IMR-90 (cell line): Measurements from ENCODE around the gene PATE1. TPM values are rescaled to one million over a fixed set of nuclear protein-coding genes. Genes with fewer than 3 reads are reported as not detected.

ENCODE experiments used
- ATAC-seq: fragments of 200-7000 bp; cut with Tn5 transposase; 2 replicates; pipeline ENCODE4 v1.9.1; 2020; ENCODE audit warnings: low read depth, mild to moderate bottlenecking, moderate library complexity
- BruUV-seq: library from RNA; stranded (reverse); fragments of 400-500 nt; replicated peaks from 2 replicates; lab custom pipeline; 2021; lab: Mats Ljungman, UMichigan
- CTCF ChIA-PET: fragments of 300-600 bp; formaldehyde crosslinking; extraction: SDS; loops from one replicate; lab custom pipeline; 2021; ENCODE audit warnings: antibody characterized with exemption; lab: Yijun Ruan, JAX
- POLR2A ChIA-PET: fragments of 300-600 bp; sonication (Branson Sonifier 250); formaldehyde crosslinking; loops from one replicate; lab custom pipeline; 2022; ENCODE audit warnings: antibody characterized with exemption; ENCODE audit not compliant: unreplicated experiment; lab: Charles Lee
- DNase-seq: peaks from one replicate; pipeline ENCODE4 v3.0.0; 2013
- H2AFZ ChIP-seq: replicated peaks from 2 replicates; pipeline ENCODE3; 2013; ENCODE audit warnings: low read length, mild to moderate bottlenecking; ENCODE audit not compliant: poor library complexity
- H2AK5ac ChIP-seq: 2 replicates; pipeline ENCODE4 v1.6.1; 2013; ENCODE audit warnings: low read depth, low read length, inconsistent platforms
- H2AK9ac ChIP-seq: replicated peaks from 2 replicates; pipeline ENCODE3; 2013; ENCODE audit warnings: mild to moderate bottlenecking, low read depth, low read length, moderate library complexity; ENCODE audit not compliant: poor library complexity
- H2BK120ac ChIP-seq: 2 replicates; pipeline ENCODE4 v1.6.1; 2013; ENCODE audit warnings: low read depth, low read length, inconsistent platforms
- H2BK15ac ChIP-seq: 3 replicates; pipeline ENCODE4 v1.6.1; 2013; ENCODE audit warnings: low read depth, low read length, inconsistent platforms
- H2BK20ac ChIP-seq: 2 replicates; pipeline ENCODE4 v1.6.1; 2013; ENCODE audit warnings: low read depth, mild to moderate bottlenecking, inconsistent platforms, low read length, moderate library complexity
- H2BK5ac ChIP-seq: 2 replicates; pipeline ENCODE4 v1.6.1; 2013; ENCODE audit warnings: mild to moderate bottlenecking, low read depth, low read length, inconsistent platforms; ENCODE audit not compliant: poor library complexity, severe bottlenecking
- H3K14ac ChIP-seq: replicated peaks from 2 replicates; pipeline ENCODE4 v1.6.1; 2013; ENCODE audit warnings: low read depth, low read length, inconsistent platforms
- H3K18ac ChIP-seq: 2 replicates; pipeline ENCODE4 v1.6.1; 2013; ENCODE audit warnings: low read depth, low read length, control low read depth
- H3K23ac ChIP-seq: 2 replicates; pipeline ENCODE4 v1.6.1; 2013; ENCODE audit warnings: low read depth, low read length, inconsistent platforms
- H3K27ac ChIP-seq: 2 replicates; pipeline ENCODE4 v1.5.1; 2013; ENCODE audit warnings: mild to moderate bottlenecking, control low read depth, low read length; ENCODE audit not compliant: insufficient read depth
- H3K27me3 ChIP-seq: 2 replicates; pipeline ENCODE4 v1.6.1; 2013; ENCODE audit warnings: low read length; ENCODE audit not compliant: control insufficient read depth, insufficient read depth
- H3K36me3 ChIP-seq: 2 replicates; pipeline ENCODE4 v1.6.1; 2013; ENCODE audit warnings: low read length, mixed read lengths; ENCODE audit not compliant: control insufficient read depth, insufficient read depth
- H3K4ac ChIP-seq: 2 replicates; pipeline ENCODE4 v1.6.1; 2013; ENCODE audit warnings: low read depth, low read length, inconsistent platforms
- H3K4me1 ChIP-seq: 2 replicates; pipeline ENCODE4 v1.6.1; 2013; ENCODE audit warnings: low read length, mixed read lengths; ENCODE audit not compliant: control insufficient read depth, insufficient read depth
- H3K4me2 ChIP-seq: 2 replicates; pipeline ENCODE4 v1.6.1; 2013; ENCODE audit warnings: low read depth, mild to moderate bottlenecking, control low read depth, low read length, moderate library complexity
- H3K4me3 ChIP-seq: 2 replicates; pipeline ENCODE4 v1.5.1; 2013; ENCODE audit warnings: low read depth, mild to moderate bottlenecking, control low read depth, low read length, moderate library complexity; ENCODE audit not compliant: insufficient read depth
- H3K56ac ChIP-seq: 2 replicates; pipeline ENCODE4 v1.6.1; 2013; ENCODE audit warnings: low read length, inconsistent platforms; ENCODE audit not compliant: insufficient read depth; ENCODE audit errors: extremely low read depth
- H3K79me1 ChIP-seq, 2 experiments: 2 replicates each; pipeline ENCODE4 v1.6.1; 2013; ENCODE audit warnings: low read length in 2 of 2, inconsistent platforms in 1 of 2, low read depth in 1 of 2
- H3K9ac ChIP-seq: 2 replicates; pipeline ENCODE4 v1.6.1; 2013; ENCODE audit warnings: low read depth, low read length, control low read depth
- H3K9me1 ChIP-seq: 2 replicates; pipeline ENCODE4 v1.6.1; 2013; ENCODE audit warnings: low read length, inconsistent platforms; ENCODE audit not compliant: insufficient read depth
- H3K9me3 ChIP-seq: 2 replicates; pipeline ENCODE4 v1.6.1; 2013; ENCODE audit warnings: low read length; ENCODE audit not compliant: control insufficient read depth, insufficient read depth
- H4K20me1 ChIP-seq: 2 replicates; pipeline ENCODE4 v1.6.1; 2013; ENCODE audit warnings: low read length, inconsistent platforms; ENCODE audit not compliant: insufficient read depth
- H4K5ac ChIP-seq: 2 replicates; pipeline ENCODE4 v1.6.1; 2013; ENCODE audit warnings: mild to moderate bottlenecking, low read depth, low read length, control low read depth
- H4K8ac ChIP-seq, 2 experiments: 2 replicates each; pipeline ENCODE4 v1.6.1; 2013; ENCODE audit warnings: low read depth in 2 of 2, low read length in 2 of 2, control low read depth in 1 of 2, inconsistent platforms in 1 of 2
- H4K91ac ChIP-seq: 2 replicates; pipeline ENCODE4 v1.6.1; 2013; ENCODE audit warnings: low read depth, low read length, inconsistent platforms; ENCODE audit not compliant: insufficient read depth
- CEBPB ChIP-seq: IDR thresholded peaks from 2 replicates; pipeline ENCODE4 v1.6.1; 2012; ENCODE audit warnings: low read depth, low read length, improper control_type of control experiment
- CHD1 ChIP-seq: IDR thresholded peaks from 2 replicates; pipeline ENCODE4 v1.6.1; 2012; ENCODE audit warnings: low read depth, low read length, improper control_type of control experiment
- CTCF ChIP-seq: conservative IDR thresholded peaks from 2 replicates; pipeline ENCODE4 v1.5.1; 2012; ENCODE audit warnings: mild to moderate bottlenecking, low read depth, low read length, improper control_type of control experiment
- ELK1 ChIP-seq: fragments of 150-350 bp; IDR thresholded peaks from 2 replicates; pipeline ENCODE4 v1.6.1; 2016; ENCODE audit warnings: low read depth, mild to moderate bottlenecking, low read length, moderate library complexity, borderline replicate concordance
- MAFK ChIP-seq: IDR thresholded peaks from 2 replicates; pipeline ENCODE4 v1.6.1; 2012; ENCODE audit warnings: low read depth, low read length, improper control_type of control experiment
- MAZ ChIP-seq: IDR thresholded peaks from 2 replicates; pipeline ENCODE4 v1.6.1; 2012; ENCODE audit warnings: low read depth, mild to moderate bottlenecking, low read length, improper control_type of control experiment, moderate library complexity, borderline replicate concordance
- MXI1 ChIP-seq: IDR thresholded peaks from 2 replicates; pipeline ENCODE4 v1.6.1; 2012; ENCODE audit warnings: low read depth, mild to moderate bottlenecking, low read length, moderate library complexity, borderline replicate concordance
- NFE2L2 ChIP-seq: fragments of 150-350 bp; IDR thresholded peaks from 2 replicates; pipeline ENCODE4 v1.6.1; 2016; ENCODE audit warnings: low read depth, mild to moderate bottlenecking, low read length
- POLR2A ChIP-seq: IDR thresholded peaks from 2 replicates; pipeline ENCODE4 v1.6.1; 2012; ENCODE audit warnings: mild to moderate bottlenecking, low read depth, low read length
- RAD21 ChIP-seq: IDR thresholded peaks from 2 replicates; pipeline ENCODE4 v1.6.1; 2012; ENCODE audit warnings: low read length, improper control_type of control experiment
- RCOR1 ChIP-seq: IDR thresholded peaks from 2 replicates; pipeline ENCODE4 v1.6.1; 2012; ENCODE audit warnings: mild to moderate bottlenecking, low read length, improper control_type of control experiment; ENCODE audit not compliant: insufficient replicate concordance
- RFX5 ChIP-seq: IDR thresholded peaks from 2 replicates; pipeline ENCODE4 v1.8.0; 2012; ENCODE audit warnings: low read depth, mild to moderate bottlenecking, low read length, moderate library complexity
- SMC3 ChIP-seq: fragments of 150-350 bp; IDR thresholded peaks from 2 replicates; pipeline ENCODE4 v1.6.1; 2016; ENCODE audit warnings: low read depth, mild to moderate bottlenecking, antibody characterized with exemption, low read length, moderate library complexity
- USF2 ChIP-seq: fragments of 150-350 bp; IDR thresholded peaks from 2 replicates; pipeline ENCODE4 v1.6.1; 2017; ENCODE audit warnings: mild to moderate bottlenecking, antibody characterized with exemption, low read length, low read depth
- WGBS, 2 experiments: methylation state at CpG; one replicate each; pipeline versions ENCODE4 v1.1.5 to v1.1.7; 2013; ENCODE audit warnings: missing lambda C conversion rate in 2 of 2; ENCODE audit not compliant: insufficient read length in 1 of 2; ENCODE audit errors: extremely low coverage in 2 of 2; 5-methylcytosine and 5-hydroxymethylcytosine counted together
- dilution Hi-C: fragments of 300-500 bp; cut with HindIII; formaldehyde crosslinking; loops from one replicate; pipeline ENCODE4 v1.14.3; 2018; ENCODE audit warnings: low sequenced_read_pairs; ENCODE audit not compliant: unreplicated experiment
- in situ Hi-C: fragments of 300-500 bp; cut with MboI; formaldehyde crosslinking; loops from 3 replicates; pipeline ENCODE4 v1.14.3; 2019; ENCODE audit warnings: low sequenced_read_pairs, inconsistent platforms, mixed read lengths
- intact Hi-C: fragments of 100-400 bp; cut with micrococcal nuclease; formaldehyde crosslinking; loops from 2 replicates; pipeline ENCODE4 v1.10.0; 2022
- polyA plus RNA-seq, 3 experiments: library from polyadenylated mRNA; depleted of rRNA; stranded (reverse); fragments of >200 nt; gene quantifications; 2 replicates each; pipeline ENCODE4 v1.2.3, GENCODE V29; 2012; ENCODE audit warnings: low replicate concordance in 1 of 3
- total RNA-seq: library from RNA; depleted of rRNA; stranded (reverse); fragments of >200 nt; gene quantifications from 2 replicates; pipeline ENCODE4 v1.2.3, GENCODE V29; 2012

The PATE1 gene
- total and polyA plus RNA-seq, 2 of the 4 experiments (the other 2 are of a cell fraction), result not detected

GRCh38 chr11:125756050-125756449 is 10.0 kb downstream of the PATE1 start:
- Histone ChIP-seq H2AK9ac (no peak overlapping the region), H4K20me1 (no peaks in the 10 kb centered on the region), H3K56ac (no peak overlapping the region), H3K36me3 (no peaks in the 10 kb centered on the region), H4K8ac (no peak overlapping the region), H3K18ac (no peak overlapping the region), H3K4me3 (no peak overlapping the region), H2BK15ac (no peak overlapping the region), H3K27me3 (no peaks in the 10 kb centered on the region), H3K14ac (no peak overlapping the region), H4K5ac (no peak overlapping the region), H3K4ac (no peak overlapping the region), H3K4me2 (no peak overlapping the region), H3K79me1 (no peaks in the 10 kb centered on the region), H2AFZ (no peak overlapping the region), H2BK5ac (no peak overlapping the region), H3K23ac (no peak overlapping the region), H2AK5ac (no peak overlapping the region), H3K9me3 (no peaks in the 10 kb centered on the region), H2BK20ac (no peak overlapping the region), H3K4me1 (no peaks in the 10 kb centered on the region), H4K91ac (no peak overlapping the region), H3K27ac (no peak overlapping the region), H3K9ac (no peak overlapping the region), H3K9me1 (no peaks in the 10 kb centered on the region), H2BK120ac (no peak overlapping the region)
- BruUV-seq, result no TSS peak
- CTCF ChIA-PET, result no interaction called here
- TF ChIP-seq MAZ (no peak), SMC3 (no peak), CEBPB (no peak), MAFK (no peak), RFX5 (no peak), CHD1 (no peak), NFE2L2 (no peak), USF2 (no peak), CTCF (no peak), RAD21 (no peak), MXI1 (no peak), ELK1 (no peak), POLR2A (no peak), RCOR1 (no peak)
- 67% methylated on average over 3 of the region's 7 CpGs; no CpG with 5 or more reads in 1 of the 2 experiments for WGBS, 2 experiments
- DNase-seq (no peak), ATAC-seq (no peak)
- POLR2A ChIA-PET, result no interaction called here
- dilution Hi-C loops, result no loop called here
- intact Hi-C loops, result no loop called here
- in situ Hi-C loops, result no loop called here
